ENCODE measurements around the gene CCNO. TPM values are rescaled to one million over a fixed set of nuclear protein-coding genes. Genes with fewer than 3 reads are reported as not detected.

Gene CCNO
- total RNA-seq, 1 experiment from 2014 or later = 0.24 TPM

DNA sequence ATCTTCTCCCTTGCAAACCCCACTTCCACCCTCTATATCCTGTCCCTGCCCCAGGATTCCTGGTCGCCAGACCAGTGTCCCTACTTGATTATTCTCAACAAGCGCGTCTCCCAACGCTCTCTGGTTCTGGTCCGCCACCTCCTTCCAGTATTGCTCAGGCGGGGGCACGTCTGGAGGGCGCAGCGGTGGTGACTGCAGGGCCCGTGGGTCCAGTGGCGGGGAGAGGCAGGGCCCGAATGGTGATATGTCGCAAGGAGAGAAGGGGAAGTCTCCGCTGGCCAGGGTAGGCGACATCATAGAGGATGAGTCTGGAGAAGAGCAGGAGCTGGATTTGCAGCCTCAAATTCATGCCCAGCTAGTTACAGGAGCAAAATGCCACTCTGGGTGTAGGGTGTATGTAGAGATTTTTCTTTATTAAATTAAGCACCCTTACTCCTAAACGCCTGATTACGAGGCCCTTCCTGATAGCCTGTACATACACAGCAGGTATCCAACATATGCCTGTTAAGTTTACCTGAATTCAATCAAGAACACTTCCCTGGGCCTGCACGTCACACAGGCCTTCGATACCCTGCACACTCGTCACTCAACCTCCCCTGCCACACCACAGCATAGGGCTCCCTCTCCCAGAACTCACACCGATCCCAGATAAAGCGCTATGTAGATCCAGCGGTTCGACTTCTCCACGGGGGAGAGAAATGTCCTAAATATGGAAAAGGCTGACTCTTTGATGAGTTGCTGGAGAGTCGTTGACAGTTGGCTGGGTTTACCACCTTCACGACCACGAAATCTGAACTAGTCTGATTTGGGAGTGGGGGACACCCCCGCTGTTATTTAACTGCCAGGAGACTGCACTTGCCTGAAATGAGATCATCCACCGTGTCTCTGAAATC is 11.1 kb downstream of the CCNO start:
- no peak overlapping the region for H3K27ac Mint-ChIP-seq
- POLR2A ChIA-PET = no interaction called here
- CTCF ChIA-PET = interaction anchor here (1.2 to 2.6 kb wide), 3 partner anchors 35 to 50 kb away, joined by 3 to 11 read pairs (median 6); no protein-coding TSS in a partner anchor
- H3K36me3 Mint-ChIP-seq = no peaks in the 10 kb centered on the region
- no peak for DNase-seq (ENCODE audit: low spot score)
- H3K9me3 Mint-ChIP-seq = no peaks in the 10 kb centered on the region
- H3K27me3 Mint-ChIP-seq (ENCODE audit: low read depth) = peaks cover 95% of the 10 kb centered on the region
- no peak for ATAC-seq
- H3K4me1 Mint-ChIP-seq = peaks cover 53% of the 10 kb centered on the region
- no peak for TF ChIP-seq TEAD4 (CRISPR knock-in tag; IDR thresholded peaks at IDR 0.05)
- TF ChIP-seq ZNF396 (CRISPR knock-in tag; IDR thresholded peaks at IDR 0.05; ENCODE audit: borderline replicate concordance) = no peak
- TF ChIP-seq, protein P1, sequence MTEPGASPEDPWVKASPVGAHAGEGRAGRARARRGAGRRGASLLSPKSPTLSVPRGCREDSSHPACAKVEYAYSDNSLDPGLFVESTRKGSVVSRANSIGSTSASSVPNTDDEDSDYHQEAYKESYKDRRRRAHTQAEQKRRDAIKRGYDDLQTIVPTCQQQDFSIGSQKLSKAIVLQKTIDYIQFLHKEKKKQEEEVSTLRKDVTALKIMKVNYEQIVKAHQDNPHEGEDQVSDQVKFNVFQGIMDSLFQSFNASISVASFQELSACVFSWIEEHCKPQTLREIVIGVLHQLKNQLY (CRISPR knock-in tag; IDR thresholded peaks at IDR 0.05) = no peak
- no peak for TF ChIP-seq IRF2 (CRISPR knock-in tag; IDR thresholded peaks at IDR 0.05; ENCODE audit: borderline replicate concordance, low read depth)
- TF ChIP-seq, protein P2, sequence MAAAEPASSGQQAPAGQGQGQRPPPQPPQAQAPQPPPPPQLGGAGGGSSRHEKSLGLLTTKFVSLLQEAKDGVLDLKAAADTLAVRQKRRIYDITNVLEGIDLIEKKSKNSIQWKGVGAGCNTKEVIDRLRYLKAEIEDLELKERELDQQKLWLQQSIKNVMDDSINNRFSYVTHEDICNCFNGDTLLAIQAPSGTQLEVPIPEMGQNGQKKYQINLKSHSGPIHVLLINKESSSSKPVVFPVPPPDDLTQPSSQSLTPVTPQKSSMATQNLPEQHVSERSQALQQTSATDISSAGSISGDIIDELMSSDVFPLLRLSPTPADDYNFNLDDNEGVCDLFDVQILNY (CRISPR knock-in tag; IDR thresholded peaks at IDR 0.05) = no peak
- H3K4me3 Mint-ChIP-seq = peak overlapping the region; percentile 55

DNA sequence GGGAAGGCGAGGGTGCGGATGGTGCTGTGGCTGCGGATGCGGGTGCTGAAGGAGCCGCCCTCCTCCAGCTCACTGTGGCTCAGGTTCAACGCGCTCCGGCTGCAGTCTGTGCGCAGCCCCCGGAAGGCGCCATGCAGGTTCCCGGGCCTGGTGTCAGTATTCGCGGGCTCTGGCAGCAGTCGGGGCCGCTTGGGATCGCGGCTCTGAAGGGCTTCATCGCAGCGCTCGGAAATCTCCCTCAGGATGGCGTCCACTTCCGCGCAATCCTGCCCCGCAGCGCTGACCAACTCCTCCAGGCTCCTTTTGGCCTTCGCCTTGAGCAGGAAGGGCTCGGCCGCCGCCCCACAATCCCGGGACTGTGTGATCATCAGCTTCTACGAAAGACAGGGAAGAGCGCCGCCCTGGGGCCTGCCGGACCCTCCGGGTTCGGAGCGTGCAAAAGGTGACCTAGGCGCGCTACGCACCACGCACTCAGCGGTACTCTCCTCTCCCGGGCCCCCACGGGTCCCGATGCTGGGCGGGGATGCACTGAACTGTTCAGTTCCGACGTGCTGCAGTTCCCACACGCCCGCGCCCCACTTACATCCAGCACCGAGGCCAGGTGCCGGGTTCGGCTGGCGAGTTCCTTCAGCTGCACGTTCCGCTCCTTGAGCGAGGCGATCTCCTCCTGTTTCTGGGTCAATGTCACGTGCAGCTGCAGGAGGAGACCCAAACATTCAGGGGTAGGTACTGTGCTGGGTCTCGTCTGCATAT is 12.8 kb downstream of the CCNO start:
- Mint-ChIP-seq H3K27me3 (ENCODE audit: low read depth) (peaks cover 79% of the 10 kb centered on the region), H3K4me3 (peak overlapping the region; percentile 88), H3K9me3 (no peaks in the 10 kb centered on the region), H3K36me3 (no peaks in the 10 kb centered on the region), H3K27ac (no peak overlapping the region), H3K4me1 (peaks cover 51% of the 10 kb centered on the region)
- CTCF ChIA-PET = interaction anchor here (0.7 to 2.6 kb wide), 10 partner anchors 8 to 314 kb away, joined by 3 to 35 read pairs (median 6); partner anchors contain the start of genes CCNO, CDC20B and GPX8
- DNase-seq (ENCODE audit: low spot score) (peak; percentile 73), ATAC-seq (peak; percentile 85)
- TF ChIP-seq USF2 (CRISPR knock-in tag; IDR thresholded peaks at IDR 0.05) (peak; percentile 83), E2F1 (CRISPR knock-in tag; IDR thresholded peaks at IDR 0.05) (0 out of 2 replicates have a peak, but pooled peaks have one; percentile 57), NR1H2 (CRISPR knock-in tag; IDR thresholded peaks at IDR 0.05) (no peak), ETV6 (CRISPR knock-in tag; IDR thresholded peaks at IDR 0.05) (peak; percentile 37; the same call in 1 of the 2 replicates), CDX4 (CRISPR knock-in tag; IDR thresholded peaks at IDR 0.05; ENCODE audit: borderline replicate concordance) (no peak), CREM (CRISPR knock-in tag; IDR thresholded peaks at IDR 0.05) (0 out of 2 replicates have a peak, but pooled peaks have one; percentile 20), NFATC4 (CRISPR knock-in tag; IDR thresholded peaks at IDR 0.05) (no peak), HMGXB4 (CRISPR knock-in tag; IDR thresholded peaks at IDR 0.05) (0 out of 2 replicates have a peak, but pooled peaks have one; percentile 91), MAX (CRISPR knock-in tag; IDR thresholded peaks at IDR 0.05) (peak; percentile 72), ZNF281 (CRISPR knock-in tag; IDR thresholded peaks at IDR 0.05) (peak; percentile 39; the same call in 1 of the 2 replicates)
- TF ChIP-seq, protein P3, sequence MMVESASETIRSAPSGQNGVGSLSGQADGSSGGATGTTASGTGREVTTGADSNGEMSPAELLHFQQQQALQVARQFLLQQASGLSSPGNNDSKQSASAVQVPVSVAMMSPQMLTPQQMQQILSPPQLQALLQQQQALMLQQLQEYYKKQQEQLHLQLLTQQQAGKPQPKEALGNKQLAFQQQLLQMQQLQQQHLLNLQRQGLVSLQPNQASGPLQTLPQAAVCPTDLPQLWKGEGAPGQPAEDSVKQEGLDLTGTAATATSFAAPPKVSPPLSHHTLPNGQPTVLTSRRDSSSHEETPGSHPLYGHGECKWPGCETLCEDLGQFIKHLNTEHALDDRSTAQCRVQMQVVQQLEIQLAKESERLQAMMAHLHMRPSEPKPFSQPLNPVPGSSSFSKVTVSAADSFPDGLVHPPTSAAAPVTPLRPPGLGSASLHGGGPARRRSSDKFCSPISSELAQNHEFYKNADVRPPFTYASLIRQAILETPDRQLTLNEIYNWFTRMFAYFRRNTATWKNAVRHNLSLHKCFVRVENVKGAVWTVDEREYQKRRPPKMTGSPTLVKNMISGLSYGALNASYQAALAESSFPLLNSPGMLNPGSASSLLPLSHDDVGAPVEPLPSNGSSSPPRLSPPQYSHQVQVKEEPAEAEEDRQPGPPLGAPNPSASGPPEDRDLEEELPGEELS (CRISPR knock-in tag; IDR thresholded peaks at IDR 0.05) = peak; percentile 28; the same call in 1 of the 2 replicates
- TF ChIP-seq, protein P4, sequence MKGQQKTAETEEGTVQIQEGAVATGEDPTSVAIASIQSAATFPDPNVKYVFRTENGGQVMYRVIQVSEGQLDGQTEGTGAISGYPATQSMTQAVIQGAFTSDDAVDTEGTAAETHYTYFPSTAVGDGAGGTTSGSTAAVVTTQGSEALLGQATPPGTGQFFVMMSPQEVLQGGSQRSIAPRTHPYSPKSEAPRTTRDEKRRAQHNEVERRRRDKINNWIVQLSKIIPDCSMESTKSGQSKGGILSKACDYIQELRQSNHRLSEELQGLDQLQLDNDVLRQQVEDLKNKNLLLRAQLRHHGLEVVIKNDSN (CRISPR knock-in tag; IDR thresholded peaks at IDR 0.05) = peak; percentile 84
- POLR2A ChIA-PET = interaction anchor here (1.0 to 1.1 kb wide), 2 partner anchors 11 to 41 kb away, joined by 3 read pairs; no protein-coding TSS in a partner anchor
